Measurements from ENCODE around the gene KCNJ10. TPM values are rescaled to one million over a fixed set of nuclear protein-coding genes. Genes with fewer than 3 reads are reported as not detected.

KCNJ10 gene
- total and polyA plus RNA-seq, 2 of the 13 experiments (the other 11 are each of a cell fraction or from before 2014, with no cell fraction given): 4.4 to 10.3 TPM

DNA sequence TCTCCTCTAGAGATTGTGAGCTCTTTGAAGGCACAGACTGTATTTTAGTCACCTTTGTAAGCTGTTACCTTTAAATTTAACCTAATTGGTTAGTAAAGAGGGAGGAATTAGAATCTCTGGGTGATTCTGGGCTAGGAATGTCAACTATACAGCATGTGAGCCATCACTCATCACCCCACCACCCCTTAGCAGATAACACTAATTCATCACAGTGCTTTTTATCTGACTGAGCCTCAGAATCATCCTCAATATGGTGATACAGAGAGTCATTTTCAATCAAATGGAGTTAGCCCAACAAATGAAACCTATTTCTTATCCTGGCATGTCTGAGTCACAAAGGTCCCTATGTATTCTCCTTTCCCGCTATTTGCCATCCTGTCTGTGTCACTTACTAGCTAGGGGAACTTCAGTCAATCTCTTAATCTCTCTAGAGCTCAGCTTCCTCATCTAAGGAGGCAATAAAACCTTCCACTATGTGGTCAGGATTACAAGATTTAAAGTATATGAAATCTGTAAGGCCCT, 13.3 kb downstream of the KCNJ10 start (continued):
- TF ChIP-seq ZNF362 (CRISPR knock-in tag; IDR thresholded peaks at IDR 0.05; ENCODE audit: borderline replicate concordance) (no peak), SMARCE1 (IDR thresholded peaks at IDR 0.05; ENCODE audit: borderline replicate concordance) (no peak)

DNA sequence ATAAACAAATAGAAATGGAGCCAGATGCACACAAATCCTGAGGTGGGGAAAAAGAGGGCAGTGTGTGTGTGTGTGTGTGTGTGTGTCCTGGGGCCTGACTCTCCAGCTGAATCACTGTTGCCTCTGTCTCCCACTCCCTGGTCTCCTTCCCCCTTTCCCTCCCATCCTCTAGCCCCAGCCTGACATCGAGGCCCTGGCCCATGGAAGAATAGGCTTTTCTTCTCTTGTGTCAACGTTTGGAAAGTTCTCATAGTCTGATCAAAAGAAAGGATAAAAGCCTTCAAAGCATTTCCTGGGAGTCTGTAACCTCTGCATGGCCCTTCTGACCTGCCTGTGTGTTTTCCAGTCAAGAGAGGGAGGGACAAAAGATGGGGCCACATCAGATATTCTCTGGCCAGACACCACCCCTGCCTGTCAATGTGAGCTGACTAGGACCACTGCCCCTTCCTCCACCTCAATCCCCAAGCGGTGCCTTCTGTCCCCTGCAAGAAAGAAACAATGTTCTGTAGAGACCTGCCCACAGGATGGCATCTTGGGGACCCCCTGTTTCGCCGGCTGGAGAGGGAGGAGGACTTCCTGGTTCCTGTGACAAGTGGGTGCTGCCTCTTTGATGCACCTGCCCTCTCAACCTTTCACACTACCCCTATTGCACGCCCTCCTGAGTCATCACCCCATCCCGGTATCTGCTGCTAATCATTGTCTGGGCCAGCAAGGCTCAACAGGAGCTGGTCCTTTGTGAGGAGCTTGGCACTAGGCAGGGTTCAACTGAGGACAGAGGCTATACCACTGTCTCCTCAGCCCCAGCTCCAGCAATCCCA, 16.2 kb downstream of the KCNJ10 start:
- 3% methylated on average over 7 of the region's 7 CpGs for WGBS (ENCODE audit: low lambda C conversion rate)
- Histone ChIP-seq H2AFZ (ENCODE audit: low read length) (no peak overlapping the region), H3K4me3 (replicated peaks in 1 of 3; ENCODE audit: insufficient read depth in 1 of 3, low read depth in 2 of 3, low read length in 3 of 3) (peak overlapping the region; percentile 4 to 56 (median 14); a peak in 2 of 6 replicates), H3K79me2 (ENCODE audit: insufficient read depth, low read length) (no peaks in the 10 kb centered on the region), H3K36me3 (replicated peaks in 1 of 2; ENCODE audit: control insufficient read depth in 1 of 2, insufficient read depth in 2 of 2, low read length in 2 of 2) (no peaks in the 10 kb centered on the region; a peak in 1 of 5 replicates), H3K27ac (ENCODE audit: extremely low read length, insufficient read depth, low read length) (peak overlapping the region; percentile 83), H3K4me2 (ENCODE audit: low read depth, low read length) (peak overlapping the region; percentile 75), H3K9me3 (ENCODE audit: low read length) (no peaks in the 10 kb centered on the region), H4K20me1 (ENCODE audit: insufficient read depth, low read length) (no peaks in the 10 kb centered on the region), H3K4me1 (ENCODE audit: insufficient read depth, low read length) (peaks cover 95% of the 10 kb centered on the region), H3K27me3 (ENCODE audit: control insufficient read depth in 1 of 2, insufficient read depth in 2 of 2, low read length in 2 of 2) (no peaks in the 10 kb centered on the region), H3K9ac (ENCODE audit: insufficient read depth, low read depth, low read length) (peak overlapping the region; percentile 71)
- ChIA-PET CTCF (ENCODE audit: low intra/inter-chr PET ratio, low total read pairs) (interaction anchor here (0.8 kb wide), 1 partner anchor 25 kb away, joined by 3 read pairs; no protein-coding TSS in a partner anchor), POLR2A (interaction anchor here (0.6 to 3.3 kb wide), 8 partner anchors 8 to 45 kb away, joined by 3 to 25 read pairs (median 3); partner anchors contain the start of genes IGSF8, KCNJ10 and PIGM)
- BruUV-seq (replicated peaks): no TSS peak
- FAIRE-seq (peak; percentile 85), ATAC-seq (peak; percentile 94), DNase-seq (ENCODE audit: low spot score) (peak; percentile 99)
- intact Hi-C loops (cut with micrococcal nuclease; ENCODE audit: unreplicated experiment) (loop anchor here (1.0 to 2.0 kb wide), 2 partner anchors 17 to 21 kb away; partner anchors contain the start of gene KCNJ10), in situ Hi-C loops (cut with HindIII; ENCODE audit: extremely low pct_ligation_motif_present, low pct_unique_long_range_greater_than_20kb) (no loop called here)
- TF ChIP-seq AGO2 (optimal IDR thresholded peaks at IDR 0.05; ENCODE audit: low read depth, low read length) (no peak), CHD4 (IDR thresholded peaks at IDR 0.05; ENCODE audit: borderline replicate concordance, low read length) (no peak), JDP2 (CRISPR knock-in tag; IDR thresholded peaks at IDR 0.05; ENCODE audit: borderline replicate concordance) (no peak), SMAD3 (CRISPR knock-in tag; IDR thresholded peaks at IDR 0.05) (no peak), MTA3 (CRISPR knock-in tag; IDR thresholded peaks at IDR 0.05) (no peak), ZNF616 (CRISPR knock-in tag; IDR thresholded peaks at IDR 0.05; ENCODE audit: low read depth) (no peak), NCOR1 (IDR thresholded peaks at IDR 0.05; ENCODE audit: borderline replicate concordance, low read length) (peak; percentile 93), SNAPC5 (CRISPR knock-in tag; IDR thresholded peaks at IDR 0.05; ENCODE audit: borderline replicate concordance) (no peak), ZNF264 (CRISPR knock-in tag; IDR thresholded peaks at IDR 0.05) (0 out of 2 replicates have a peak, but pooled peaks have one; percentile 45), ZNF138 (CRISPR knock-in tag; IDR thresholded peaks at IDR 0.05; ENCODE audit: low read depth) (no peak), ZFX (CRISPR knock-in tag; IDR thresholded peaks at IDR 0.05; ENCODE audit: low read depth) (peak; percentile 62), ZNF280D (CRISPR knock-in tag; IDR thresholded peaks at IDR 0.05) (no peak), ZNF317 (CRISPR knock-in tag; IDR thresholded peaks at IDR 0.05) (no peak), ZNF329 (CRISPR knock-in tag; IDR thresholded peaks at IDR 0.05; ENCODE audit: low read depth) (no peak), ZBTB7A (CRISPR knock-in tag; IDR thresholded peaks at IDR 0.05) (peak; percentile 76; the same call in 1 of the 2 replicates)

Measured in HepG2 (cell line).